ENCODE measurements around the gene PPFIBP1. TPM values are rescaled to one million over a fixed set of nuclear protein-coding genes. Genes with fewer than 3 reads are reported as not detected.
"Not testable (repeated sequence)": the region's sequence is repeated elsewhere in the genome, so short reads cannot be mapped to it uniquely, and the experiment has no call there.

PPFIBP1 gene
- total RNA-seq, 2 donors from 2014 or later = 77.5 to 105 TPM

DNA sequence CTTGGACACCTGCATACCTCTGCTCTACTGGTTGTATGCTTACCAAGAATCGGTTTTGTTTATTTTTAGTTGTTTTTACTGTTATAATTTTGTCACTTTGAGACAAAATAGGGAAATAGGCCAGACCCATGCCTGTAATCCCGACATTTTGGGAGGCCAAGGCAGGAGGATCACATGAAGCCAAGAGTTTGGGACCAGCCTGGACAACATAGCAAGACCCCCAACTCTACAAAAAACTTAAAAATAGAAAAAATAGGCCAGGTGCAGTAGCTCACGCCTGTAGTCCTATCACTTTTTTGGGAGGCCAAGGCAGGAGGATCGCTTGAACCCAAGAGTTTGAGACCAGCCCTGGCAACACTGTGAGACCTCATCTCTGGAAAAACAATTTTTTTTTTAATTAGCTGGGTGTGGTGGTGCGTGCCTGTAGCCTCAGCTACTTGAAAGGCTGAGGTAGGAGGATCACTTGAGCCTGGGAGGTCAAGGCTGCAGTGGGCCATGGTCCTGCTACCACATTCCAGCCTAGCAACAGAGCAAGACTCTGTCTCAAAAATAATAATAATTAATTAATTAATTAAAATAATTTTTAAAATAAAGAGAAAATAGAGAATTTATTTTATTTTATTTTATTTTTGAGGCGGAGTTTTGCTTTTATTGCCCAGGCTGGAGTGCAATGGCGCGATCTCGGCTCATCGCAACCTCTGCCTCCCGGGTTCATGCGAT is 185.4 kb downstream of the PPFIBP1 start:
- DNase-seq (ENCODE audit: low spot score) = no peak
- intact Hi-C loops (cut with DNase I) = no loop called here

GRCh38 chr12:27709932-27710591 is 186.1 kb downstream of the PPFIBP1 start:
- DNase-seq (ENCODE audit: low spot score) = no peak
- intact Hi-C loops (cut with DNase I) = no loop called here

DNA sequence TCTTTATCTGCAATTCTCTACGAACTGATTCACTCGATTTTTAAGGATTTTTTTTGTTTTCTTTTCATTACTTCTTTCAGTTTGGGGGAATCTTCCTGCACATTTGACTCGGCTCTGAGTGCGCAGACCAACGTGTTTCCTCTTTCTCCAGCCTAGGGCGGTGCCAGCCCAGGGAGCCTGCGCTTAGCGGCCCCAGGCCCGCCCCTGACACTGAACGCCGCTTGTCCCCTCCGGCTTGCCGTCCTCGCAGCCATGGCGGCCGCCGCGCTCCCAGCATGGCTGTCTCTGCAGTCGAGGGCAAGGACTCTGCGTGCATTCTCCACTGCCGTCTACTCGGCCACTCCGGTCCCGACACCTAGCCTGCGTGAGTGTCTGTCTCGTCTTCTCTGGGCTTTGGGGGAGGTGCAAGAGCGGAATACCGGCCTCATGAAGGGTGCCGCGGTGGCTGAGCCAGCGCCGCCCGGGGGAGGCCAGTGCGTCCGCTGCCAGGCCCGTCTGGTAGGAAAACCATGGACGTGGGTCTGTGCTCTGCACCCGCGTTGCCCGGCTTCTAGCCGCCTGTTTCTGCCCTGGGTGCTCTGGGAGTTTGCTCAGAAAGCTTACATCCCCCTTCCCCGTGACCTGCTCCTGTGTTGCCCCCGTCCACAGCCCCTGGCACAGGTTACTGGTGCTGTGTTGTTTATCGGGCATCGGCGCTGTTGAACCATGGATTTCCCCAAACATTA is 186.7 kb downstream of the PPFIBP1 start, which contains the start of gene MRPS35:
TSS of gene MRPS35 (plus strand) at position 241 of the 725 bp plus-strand sequence. CDS start at position 253, 12 bp downstream.
- intact Hi-C loops (cut with DNase I) = no loop called here
- peak; percentile 98 for DNase-seq (ENCODE audit: low spot score)

- intact Hi-C loops (cut with DNase I) = no loop called here
- no peak for DNase-seq (ENCODE audit: low spot score)
Measured at GRCh38 chr12:27711317-27711682, 187.3 kb downstream of the PPFIBP1 start.

- intact Hi-C loops (cut with DNase I) = no loop called here
- DNase-seq (ENCODE audit: low spot score) = no peak
Measured at GRCh38 chr12:27711967-27712366, 188.0 kb downstream of the PPFIBP1 start.

DNA sequence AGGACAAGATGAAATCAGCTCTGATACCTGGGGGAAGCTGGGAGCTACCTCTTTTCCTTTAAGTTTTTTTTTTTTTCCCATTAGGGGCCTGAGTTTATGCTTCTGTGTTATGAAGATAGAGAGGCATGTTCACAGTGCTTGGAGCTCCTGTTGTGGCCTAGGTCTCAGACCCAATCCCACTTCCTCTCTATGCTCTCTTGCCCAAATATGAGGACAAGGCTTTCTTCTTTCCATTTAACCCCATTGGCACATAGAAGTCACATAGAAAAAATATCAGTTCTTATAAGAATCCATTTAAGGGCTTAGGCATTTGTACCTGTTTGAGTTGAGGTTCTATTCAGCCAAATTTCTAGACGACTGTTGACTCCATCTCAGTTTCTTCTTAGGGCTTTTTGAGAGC is 199.2 kb downstream of the PPFIBP1 start:
- no peak for DNase-seq (ENCODE audit: low spot score)
- intact Hi-C loops (cut with DNase I) = loop anchor here in 1 of 2 donors (10.0 kb wide), 1 partner anchor 92 kb away; no protein-coding TSS in a partner anchor

DNA sequence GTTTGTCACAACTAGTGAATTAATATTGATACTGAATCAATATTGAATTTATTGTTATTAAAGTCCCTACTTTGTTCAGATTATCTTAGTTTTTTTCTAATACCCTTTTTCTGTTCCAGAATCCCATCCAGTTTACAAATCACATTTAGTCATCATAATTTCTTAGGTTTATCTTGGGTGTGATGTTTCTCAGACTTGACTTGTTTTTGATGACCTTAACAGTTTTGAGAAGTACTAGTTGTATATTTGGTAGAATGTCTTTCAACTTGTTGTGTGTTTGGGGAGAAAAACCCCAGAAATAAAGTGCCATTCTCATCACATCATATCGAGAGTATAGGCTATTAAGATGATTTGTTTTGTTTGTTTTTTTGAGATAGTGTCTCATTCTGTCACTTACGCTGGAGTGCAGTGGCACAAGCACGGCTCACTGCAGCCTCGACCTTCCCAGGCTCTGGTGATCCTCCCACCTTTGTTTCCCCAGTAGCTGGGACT is 206.1 kb downstream of the PPFIBP1 start:
- intact Hi-C loops (cut with DNase I) = loop anchor here in 1 of 2 donors (10.0 kb wide), 1 partner anchor 85 kb away; no protein-coding TSS in a partner anchor

DNA sequence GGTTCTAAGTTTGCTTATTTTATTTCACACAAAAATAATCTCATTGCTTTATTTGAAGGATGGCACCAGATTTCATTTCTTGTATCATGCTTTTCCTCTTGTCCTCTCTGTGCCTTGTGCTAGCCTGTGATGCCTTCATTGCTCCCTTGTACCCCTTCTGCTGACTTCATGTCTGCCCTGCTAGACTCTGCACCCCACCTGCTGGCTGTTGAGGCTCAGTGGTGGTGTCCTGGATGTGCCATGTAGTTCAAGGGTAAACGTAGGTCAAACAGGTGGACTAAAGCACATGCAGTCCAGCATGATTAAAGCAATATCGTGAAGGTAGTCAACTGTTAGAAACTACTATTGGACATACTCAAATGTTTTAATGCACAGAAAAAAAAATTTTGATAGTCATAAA is 208.3 kb downstream of the PPFIBP1 start:
- intact Hi-C loops (cut with DNase I) = loop anchor here in 1 of 2 donors (10.0 kb wide), 1 partner anchor 83 kb away; no protein-coding TSS in a partner anchor
- no peak for DNase-seq (ENCODE audit: low spot score)

More for the DNA sequence above, 206.1 kb downstream of the PPFIBP1 start:
- DNase-seq (ENCODE audit: low spot score) = no peak

DNA sequence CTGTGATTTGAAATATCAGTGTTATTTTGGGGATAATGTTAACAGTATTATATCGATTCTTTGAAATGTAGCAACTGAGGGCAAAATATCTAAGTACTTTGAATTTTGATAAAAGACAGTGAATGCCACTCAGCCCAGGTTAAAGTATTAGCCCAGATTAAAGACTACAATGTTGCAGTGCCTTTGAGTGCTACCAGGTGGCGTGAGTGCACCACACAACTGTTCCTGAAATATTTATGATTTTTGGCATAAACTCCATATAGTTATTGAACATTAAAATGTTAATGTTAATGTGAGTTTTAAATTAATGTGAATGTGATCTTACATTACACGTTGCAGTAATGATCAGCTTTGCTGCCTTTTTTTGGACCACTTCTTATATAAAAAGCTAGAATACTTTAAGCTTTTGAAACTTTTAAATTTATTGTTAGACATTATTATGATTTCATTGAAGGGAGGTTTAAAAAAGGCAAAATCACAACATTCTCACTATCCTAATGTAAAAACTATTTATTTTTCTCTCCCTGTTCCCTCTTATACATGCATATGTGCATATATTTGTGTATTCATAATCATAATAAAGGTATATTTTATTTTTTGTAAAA is 209.1 kb downstream of the PPFIBP1 start:
- no peak for DNase-seq (ENCODE audit: low spot score)
- intact Hi-C loops (cut with DNase I) = loop anchor here in 1 of 2 donors (10.0 kb wide), 1 partner anchor 82 kb away; no protein-coding TSS in a partner anchor

- DNase-seq (ENCODE audit: low spot score) = no peak
- intact Hi-C loops (cut with DNase I) = loop anchor here in 1 of 2 donors (10.0 kb wide), 1 partner anchor 81 kb away; no protein-coding TSS in a partner anchor
Measured at GRCh38 chr12:27733791-27734190, 209.8 kb downstream of the PPFIBP1 start.

DNA sequence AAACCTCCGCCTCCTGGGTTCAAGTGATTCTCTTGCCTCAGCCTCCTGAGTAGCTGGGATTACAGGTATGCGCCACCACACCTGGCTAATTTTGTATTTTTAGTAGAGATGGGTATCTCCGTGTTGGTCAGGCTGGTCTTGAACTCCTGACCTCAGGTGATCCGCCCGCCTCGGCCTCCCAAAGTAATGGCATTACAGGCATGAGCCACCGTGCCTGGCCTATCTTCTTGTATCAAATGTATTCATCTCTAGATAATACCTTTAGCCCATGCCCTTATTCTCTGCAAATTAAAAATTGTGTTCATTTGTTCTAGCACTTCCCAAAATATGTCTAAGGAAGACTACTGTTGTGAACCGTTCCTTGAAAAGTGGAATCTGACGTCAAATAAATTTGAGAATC is 210.3 kb downstream of the PPFIBP1 start:
- DNase-seq (ENCODE audit: low spot score) = not testable (repeated sequence)
- intact Hi-C loops (cut with DNase I) = loop anchor here in 1 of 2 donors (10.0 kb wide), 1 partner anchor 80 kb away; no protein-coding TSS in a partner anchor

DNA sequence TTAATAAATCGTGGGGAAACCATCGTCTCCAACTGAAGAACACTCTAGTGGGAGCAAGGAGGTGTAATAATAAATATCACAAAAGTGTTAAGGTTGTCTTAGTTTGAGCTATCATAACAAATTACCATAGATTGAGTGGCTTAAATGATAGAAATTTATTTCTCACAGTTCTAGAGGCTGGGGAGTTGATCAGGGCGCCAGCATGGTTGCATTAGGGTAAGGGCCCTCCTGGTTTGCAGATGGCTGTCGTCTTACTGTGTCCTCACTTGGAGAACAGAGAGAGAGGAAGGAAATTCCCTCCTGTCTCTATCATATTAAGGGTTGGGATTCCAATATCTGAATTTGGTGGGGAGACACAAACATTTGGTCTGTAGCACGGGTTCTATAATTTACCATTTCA is 219.6 kb downstream of the PPFIBP1 start:
- no peak for DNase-seq (ENCODE audit: low spot score)
- intact Hi-C loops (cut with DNase I) = no loop called here

Other genes starting within 250 kb of the PPFIBP1 start
- 10 to 100 TPM in 1 of 2 donors, 1 to 10 TPM in 1; 7.6 to 32.7 TPM for gene BMAL2, start 191.4 kb upstream of the PPFIBP1 start, total RNA-seq
- under 1 TPM in 1 of 2 donors, not detected in 1; 0.67 TPM for gene SMCO2, start 77.5 kb upstream of the PPFIBP1 start, total RNA-seq
- gene REP15, start 172.2 kb downstream of the PPFIBP1 start, total RNA-seq = 1 to 10 TPM; 1.5 to 2.7 TPM
- 10 to 100 TPM; 29.7 TPM for gene MRPS35, start 186.6 kb downstream of the PPFIBP1 start, total RNA-seq

All from posterior vena cava (tissue), 2 donors.